ENCODE measurements around the gene RHD.

- TF ChIP-seq POLR2A (IDR thresholded peaks at IDR 0.05) = no peak
- TF ChIP-seq, protein P1, sequence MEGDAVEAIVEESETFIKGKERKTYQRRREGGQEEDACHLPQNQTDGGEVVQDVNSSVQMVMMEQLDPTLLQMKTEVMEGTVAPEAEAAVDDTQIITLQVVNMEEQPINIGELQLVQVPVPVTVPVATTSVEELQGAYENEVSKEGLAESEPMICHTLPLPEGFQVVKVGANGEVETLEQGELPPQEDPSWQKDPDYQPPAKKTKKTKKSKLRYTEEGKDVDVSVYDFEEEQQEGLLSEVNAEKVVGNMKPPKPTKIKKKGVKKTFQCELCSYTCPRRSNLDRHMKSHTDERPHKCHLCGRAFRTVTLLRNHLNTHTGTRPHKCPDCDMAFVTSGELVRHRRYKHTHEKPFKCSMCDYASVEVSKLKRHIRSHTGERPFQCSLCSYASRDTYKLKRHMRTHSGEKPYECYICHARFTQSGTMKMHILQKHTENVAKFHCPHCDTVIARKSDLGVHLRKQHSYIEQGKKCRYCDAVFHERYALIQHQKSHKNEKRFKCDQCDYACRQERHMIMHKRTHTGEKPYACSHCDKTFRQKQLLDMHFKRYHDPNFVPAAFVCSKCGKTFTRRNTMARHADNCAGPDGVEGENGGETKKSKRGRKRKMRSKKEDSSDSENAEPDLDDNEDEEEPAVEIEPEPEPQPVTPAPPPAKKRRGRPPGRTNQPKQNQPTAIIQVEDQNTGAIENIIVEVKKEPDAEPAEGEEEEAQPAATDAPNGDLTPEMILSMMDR (IDR thresholded peaks at IDR 0.05) = no peak
Measured at GRCh38 chr1:25245809-25246599, 26.3 kb upstream of the RHD start.

All from thyroid gland (tissue), 4 donors.